Esophagus squamous epithelium (tissue), 5 donors: ENCODE data around the gene FBXL2. TPM values are rescaled to one million over a fixed set of nuclear protein-coding genes. Genes with fewer than 3 reads are reported as not detected.

ENCODE experiments used
- DNase-seq: peaks from one replicate; lab custom pipeline; 2025; lab: John Stamatoyannopoulos, UW
- H3K27ac ChIP-seq, 4 donors: fragments of 200-600 bp; sonication (generic); one replicate each; pipeline ENCODE4 v1.5.1; 2016 to 2019; ENCODE audit warnings: mild to moderate bottlenecking in 1 of 4
- H3K27me3 ChIP-seq, 4 donors: fragments of 200-600 bp; sonication (generic); 1 replicate in 3 of 4; 2 replicates in 1 of 4; pipeline versions ENCODE4 v1.5.1 to v1.6.0; 2017 to 2021; ENCODE audit warnings: antibody characterized with exemption in 1 of 4
- H3K36me3 ChIP-seq, 3 donors: fragments of 200-600 bp; sonication (generic); one replicate each; pipeline ENCODE4 v1.5.1; 2016 to 2019
- H3K4me1 ChIP-seq, 3 donors: fragments of 200-600 bp; sonication (generic); one replicate each; pipeline ENCODE4 v1.5.1; 2017 to 2019
- H3K4me3 ChIP-seq, 4 donors: fragments of 200-600 bp; sonication (generic); 1 replicate in 3 of 4; 2 replicates in 1 of 4; pipeline ENCODE4 v1.5.1; 2016 to 2019; ENCODE audit warnings: mild to moderate bottlenecking in 2 of 4, moderate library complexity in 1 of 4
- H3K9me3 ChIP-seq, 3 donors: fragments of 200-600 bp; sonication (generic); one replicate each; pipeline ENCODE4 v1.5.1; 2016 to 2019
- POLR2A ChIP-seq, 4 donors: fragments of 450-650 bp; IDR thresholded peaks; one replicate each; pipeline ENCODE4 v1.6.1; 2017; ENCODE audit warnings: antibody characterized with exemption in 4 of 4, mild to moderate bottlenecking in 4 of 4, moderate library complexity in 3 of 4
- WGBS, 2 donors: methylation state at CpG; one replicate each; pipeline ENCODE4 v1.1.5; 2018; 5-methylcytosine and 5-hydroxymethylcytosine counted together
- intact Hi-C: fragments of 100-400 bp; cut with DNase I; formaldehyde crosslinking; loops from one replicate; pipeline ENCODE4 v1.15.0; 2022
- total RNA-seq, 4 donors: library from RNA; depleted of rRNA; stranded (reverse); fragments of >200 nt; gene quantifications; one replicate each; pipeline ENCODE4 v1.1.0, GENCODE V29; 2016
- TF ChIP-seq, protein P1 (sequence below), 6 experiments: fragments of 450-650 bp in 4 of 6; fragments of 200-600 bp in 2 of 6; sonication (generic) in 2 of 6; IDR thresholded peaks; one replicate each; pipeline ENCODE4 v1.5.1; 2016 to 2019; ENCODE audit warnings: antibody characterized with exemption in 6 of 6, mild to moderate bottlenecking in 4 of 6, moderate library complexity in 4 of 6
- donor health status: DM: yes; HTN: yes; CAD: no.

FBXL2 gene
- 1 to 10 TPM in 3 of 4 donors, under 1 TPM in 1; 0.85 to 4.0 (median 1.9) TPM for total RNA-seq

GRCh38 chr3:33277193-33277882 lies at the start of gene FBXL2:
Gene FBXL2, plus strand, starts transcription at chr3:33277442. Its CDS starts 71 bp downstream, at chr3:33277513.
- Histone ChIP-seq H3K4me1 (peaks cover 0 to 19% (median 0%) of the 10 kb centered on the region in 3 donors), H3K36me3 (no peaks in the 10 kb centered on the region), H3K4me3 (peak within 1 kb of the TSS; percentile 57 to 93 (median 73)), H3K27ac (peak within 1 kb of the TSS; percentile 7 to 74 (median 40)), H3K9me3 (no peaks in the 10 kb centered on the region), H3K27me3 (peaks cover 0 to 7% (median 0%) of the 10 kb centered on the region in 4 donors)
- 3 to 4% methylated on average over 4 to 29 of the region's 63 CpGs for WGBS, 2 donors
- TF ChIP-seq POLR2A (IDR thresholded peaks at IDR 0.05) = peak in 1 of 4 donors; percentile 39
- TF ChIP-seq, protein P1, sequence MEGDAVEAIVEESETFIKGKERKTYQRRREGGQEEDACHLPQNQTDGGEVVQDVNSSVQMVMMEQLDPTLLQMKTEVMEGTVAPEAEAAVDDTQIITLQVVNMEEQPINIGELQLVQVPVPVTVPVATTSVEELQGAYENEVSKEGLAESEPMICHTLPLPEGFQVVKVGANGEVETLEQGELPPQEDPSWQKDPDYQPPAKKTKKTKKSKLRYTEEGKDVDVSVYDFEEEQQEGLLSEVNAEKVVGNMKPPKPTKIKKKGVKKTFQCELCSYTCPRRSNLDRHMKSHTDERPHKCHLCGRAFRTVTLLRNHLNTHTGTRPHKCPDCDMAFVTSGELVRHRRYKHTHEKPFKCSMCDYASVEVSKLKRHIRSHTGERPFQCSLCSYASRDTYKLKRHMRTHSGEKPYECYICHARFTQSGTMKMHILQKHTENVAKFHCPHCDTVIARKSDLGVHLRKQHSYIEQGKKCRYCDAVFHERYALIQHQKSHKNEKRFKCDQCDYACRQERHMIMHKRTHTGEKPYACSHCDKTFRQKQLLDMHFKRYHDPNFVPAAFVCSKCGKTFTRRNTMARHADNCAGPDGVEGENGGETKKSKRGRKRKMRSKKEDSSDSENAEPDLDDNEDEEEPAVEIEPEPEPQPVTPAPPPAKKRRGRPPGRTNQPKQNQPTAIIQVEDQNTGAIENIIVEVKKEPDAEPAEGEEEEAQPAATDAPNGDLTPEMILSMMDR (IDR thresholded peaks at IDR 0.05) = no peak
- no peak for DNase-seq
- intact Hi-C loops = no loop called here

GRCh38 chr3:33229066-33229465 lies 48.2 kb upstream of the FBXL2 start:
- 57 to 73% methylated on average over 3 of the region's 3 CpGs for WGBS, 2 donors
- no peaks in the 10 kb centered on the region for H3K4me1 ChIP-seq
- H3K4me3 ChIP-seq = no peak overlapping the region

DNA sequence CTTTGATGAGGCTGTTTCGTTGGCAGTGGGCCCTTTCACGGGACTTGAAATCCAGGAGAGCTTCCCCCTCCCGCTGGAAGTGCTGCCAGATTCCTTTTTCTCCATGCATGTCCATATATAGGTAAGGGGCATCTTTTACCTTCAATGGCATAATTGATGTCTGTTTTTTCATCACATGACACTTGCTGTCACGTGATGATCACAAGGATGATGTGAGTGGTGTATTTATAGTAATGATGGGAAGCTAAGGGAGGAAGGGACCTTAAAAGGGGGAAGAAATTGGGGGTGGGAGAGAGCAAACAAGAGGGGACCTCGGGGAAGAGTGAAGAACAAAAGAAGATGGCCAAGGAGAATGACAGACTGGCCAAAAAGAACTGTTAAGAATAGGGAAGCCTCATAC lies 47.3 kb upstream of the FBXL2 start:
- H3K27ac ChIP-seq = no peak overlapping the region
- WGBS, 2 donors = 36 to 48% methylated on average over 5 of the region's 5 CpGs
- H3K27me3 ChIP-seq = peaks cover 0 to 9% (median 0%) of the 10 kb centered on the region in 4 donors
- DNase-seq = no peak
- no peaks in the 10 kb centered on the region for H3K4me1 ChIP-seq
- H3K9me3 ChIP-seq = no peaks in the 10 kb centered on the region
- H3K4me3 ChIP-seq = no peak overlapping the region
- intact Hi-C loops = no loop called here
- TF ChIP-seq, protein P1 (IDR thresholded peaks at IDR 0.05) = no peak
- no peak for TF ChIP-seq POLR2A (IDR thresholded peaks at IDR 0.05)
- H3K36me3 ChIP-seq = no peaks in the 10 kb centered on the region

More at GRCh38 chr3:33229066-33229465, 48.2 kb upstream of the FBXL2 start:
- TF ChIP-seq POLR2A (IDR thresholded peaks at IDR 0.05) = no peak
- TF ChIP-seq, protein P1 (IDR thresholded peaks at IDR 0.05) = no peak
- H3K9me3 ChIP-seq = no peaks in the 10 kb centered on the region
- no peak overlapping the region for H3K27ac ChIP-seq
- peaks cover 0 to 9% (median 0%) of the 10 kb centered on the region in 4 donors for H3K27me3 ChIP-seq
- no peak for DNase-seq
- intact Hi-C loops = no loop called here
- no peaks in the 10 kb centered on the region for H3K36me3 ChIP-seq

DNA sequence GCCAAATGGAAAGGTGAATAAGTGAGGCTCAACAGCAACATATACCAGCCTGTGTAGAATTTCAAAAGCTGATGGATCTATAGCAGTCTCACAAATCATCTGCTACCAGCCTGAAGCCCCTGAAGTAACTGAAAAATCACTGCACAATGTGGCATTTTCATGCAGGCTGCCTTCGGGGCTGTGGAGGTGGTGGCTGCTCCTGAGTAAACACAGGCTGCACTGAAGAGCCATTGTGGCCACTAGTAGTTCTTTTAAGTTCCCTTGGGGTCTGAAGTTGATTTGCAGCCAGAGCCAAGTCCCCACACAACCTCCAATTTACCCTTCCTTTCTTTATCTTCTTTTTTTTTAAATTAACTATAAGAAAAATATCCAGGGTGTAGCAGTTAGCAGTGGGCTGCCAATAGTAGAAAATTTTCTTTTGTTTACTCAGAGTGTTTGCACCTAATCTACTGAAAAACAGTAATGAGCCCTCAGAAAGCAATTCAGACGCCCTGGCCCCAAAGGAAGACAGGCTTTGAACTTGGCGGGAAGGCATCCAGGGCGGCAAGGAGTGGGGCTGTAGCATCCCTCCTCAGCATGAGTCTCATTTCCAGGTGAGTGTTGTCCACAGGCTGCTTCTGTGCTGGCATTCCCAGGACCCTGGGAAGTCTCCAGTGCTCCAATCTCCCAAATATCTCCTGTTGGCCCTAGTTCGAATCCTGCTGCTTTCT lies 45.3 kb upstream of the FBXL2 start:
- WGBS, 2 donors = 32 to 54% methylated on average over 5 of the region's 5 CpGs

More for the DNA sequence above, 45.3 kb upstream of the FBXL2 start:
- peaks cover 0 to 9% (median 0%) of the 10 kb centered on the region in 4 donors for H3K27me3 ChIP-seq
- DNase-seq = no peak
- intact Hi-C loops = no loop called here
- no peaks in the 10 kb centered on the region for H3K4me1 ChIP-seq
- no peaks in the 10 kb centered on the region for H3K9me3 ChIP-seq
- TF ChIP-seq, protein P1 (IDR thresholded peaks at IDR 0.05) = no peak
- no peak for TF ChIP-seq POLR2A (IDR thresholded peaks at IDR 0.05)
- no peak overlapping the region for H3K27ac ChIP-seq
- no peaks in the 10 kb centered on the region for H3K36me3 ChIP-seq
- no peak overlapping the region for H3K4me3 ChIP-seq
